Trophoblast cell (in vitro differentiated cells and primary cell): ENCODE measurements around the gene EMID1.

Experiments used
- DNase-seq, 2 donors: peaks; one replicate each; pipeline ENCODE4 v3.0.0-alpha.2; 2016
- H2AFZ ChIP-seq: 2 replicates; pipeline ENCODE4 v1.6.1; 2013; ENCODE audit warnings: low read length, moderate library complexity, mild to moderate bottlenecking; ENCODE audit not compliant: insufficient read depth, poor library complexity
- H2AK5ac ChIP-seq: 2 replicates; pipeline ENCODE4 v1.6.1; 2013; ENCODE audit warnings: mild to moderate bottlenecking, low read length
- H2BK120ac ChIP-seq: 2 replicates; pipeline ENCODE4 v1.6.1; 2013; ENCODE audit warnings: low read length, mild to moderate bottlenecking, moderate library complexity; ENCODE audit not compliant: insufficient read depth, poor library complexity
- H2BK12ac ChIP-seq: 2 replicates; pipeline ENCODE4 v1.6.1; 2013; ENCODE audit warnings: mild to moderate bottlenecking, low read length, moderate library complexity
- H2BK5ac ChIP-seq: 2 replicates; pipeline ENCODE4 v1.6.1; 2013; ENCODE audit warnings: low read length, low read depth, moderate library complexity, mild to moderate bottlenecking; ENCODE audit not compliant: poor library complexity
- H3K14ac ChIP-seq: 2 replicates; pipeline ENCODE4 v1.6.1; 2013; ENCODE audit warnings: mild to moderate bottlenecking, low read length
- H3K18ac ChIP-seq: 2 replicates; pipeline ENCODE4 v1.6.1; 2013; ENCODE audit warnings: mild to moderate bottlenecking, low read length
- H3K23ac ChIP-seq: 2 replicates; pipeline ENCODE4 v1.6.1; 2013; ENCODE audit warnings: low read length
- H3K27ac ChIP-seq: 2 replicates; pipeline ENCODE4 v1.5.1; 2013; ENCODE audit warnings: low read depth, mild to moderate bottlenecking, inconsistent platforms, low read length, moderate library complexity
- H3K27me3 ChIP-seq: 2 replicates; pipeline ENCODE4 v1.6.1; 2013; ENCODE audit warnings: inconsistent platforms, mild to moderate bottlenecking, low read length, moderate library complexity; ENCODE audit not compliant: insufficient read depth
- H3K36me3 ChIP-seq, 2 experiments: 1 replicate in 1 of 2; 2 replicates in 1 of 2; pipeline ENCODE4 v1.6.1; 2013; ENCODE audit warnings: low read length in 2 of 2, mild to moderate bottlenecking in 2 of 2, moderate library complexity in 1 of 2; ENCODE audit not compliant: insufficient read depth in 2 of 2, control insufficient read depth in 1 of 2
- H3K4ac ChIP-seq: 2 replicates; pipeline ENCODE4 v1.6.1; 2013; ENCODE audit warnings: low read depth, mild to moderate bottlenecking, low read length, moderate library complexity
- H3K4me1 ChIP-seq, 2 experiments: 1 replicate in 1 of 2; 2 replicates in 1 of 2; pipeline ENCODE4 v1.6.1; 2013; ENCODE audit warnings: low read length in 2 of 2, mild to moderate bottlenecking in 2 of 2, moderate library complexity in 1 of 2; ENCODE audit not compliant: insufficient read depth in 2 of 2, control insufficient read depth in 1 of 2
- H3K4me2 ChIP-seq: 2 replicates; pipeline ENCODE4 v1.6.1; 2013; ENCODE audit warnings: inconsistent platforms, mild to moderate bottlenecking, low read length, moderate library complexity
- H3K4me3 ChIP-seq: 2 replicates; pipeline ENCODE4 v1.5.1; 2013; ENCODE audit warnings: mild to moderate bottlenecking, low read depth, low read length, inconsistent platforms
- H3K79me1 ChIP-seq: one replicate; pipeline ENCODE4 v1.6.1; 2013; ENCODE audit warnings: low read length
- H3K79me2 ChIP-seq: 2 replicates; pipeline ENCODE4 v1.6.1; 2013; ENCODE audit warnings: low read length, mild to moderate bottlenecking; ENCODE audit not compliant: control insufficient read depth, insufficient read depth, poor library complexity
- H3K9ac ChIP-seq: 2 replicates; pipeline ENCODE4 v1.6.1; 2013; ENCODE audit warnings: mild to moderate bottlenecking, low read length
- H3K9me3 ChIP-seq: 2 replicates; pipeline ENCODE4 v1.6.1; 2013; ENCODE audit warnings: low read depth, mild to moderate bottlenecking, control low read depth, inconsistent platforms, low read length; ENCODE audit not compliant: insufficient read depth
- H4K12ac ChIP-seq: 2 replicates; pipeline ENCODE4 v1.6.1; 2013; ENCODE audit warnings: low read depth, mild to moderate bottlenecking, low read length, moderate library complexity
- H4K8ac ChIP-seq: 2 replicates; pipeline ENCODE4 v1.6.1; 2013; ENCODE audit warnings: low read depth, mild to moderate bottlenecking, low read length, moderate library complexity
- H4K91ac ChIP-seq: one replicate; pipeline ENCODE4 v1.6.1; 2013; ENCODE audit warnings: low read depth, mild to moderate bottlenecking, low read length, moderate library complexity
- WGBS: extraction: QIAGEN DNeasy Blood & Tissue Kit; methylation state at CpG from one replicate; pipeline ENCODE4 v1.1.7; 2013; ENCODE audit warnings: missing lambda C conversion rate; ENCODE audit not compliant: insufficient read length, insufficient coverage; ENCODE audit errors: extremely low coverage; 5-methylcytosine and 5-hydroxymethylcytosine counted together

EMID1 gene

GRCh38 chr22:29290061-29290460 lies 84.4 kb downstream of the EMID1 start:
- H3K9me3 ChIP-seq, result no peaks in the 10 kb centered on the region
- no peaks in the 10 kb centered on the region for H3K4me1 ChIP-seq
- no peak overlapping the region for H3K4me2 ChIP-seq
- no peak overlapping the region for H2AK5ac ChIP-seq
- H2BK120ac ChIP-seq, result no peak overlapping the region
- H2BK12ac ChIP-seq, result no peak overlapping the region
- H3K23ac ChIP-seq, result no peak overlapping the region
- no peak overlapping the region for H3K14ac ChIP-seq
- no peaks in the 10 kb centered on the region for H3K79me2 ChIP-seq
- H3K27me3 ChIP-seq, result no peaks in the 10 kb centered on the region
- no peak overlapping the region for H3K4ac ChIP-seq
- H3K18ac ChIP-seq, result no peak overlapping the region
- H3K4me3 ChIP-seq, result no peak overlapping the region
- no peak overlapping the region for H4K8ac ChIP-seq
- peaks cover 48 to 75% of the 10 kb centered on the region in 2 experiments for H3K36me3 ChIP-seq
- H2BK5ac ChIP-seq, result no peak overlapping the region
- H4K12ac ChIP-seq, result no peak overlapping the region
- H3K27ac ChIP-seq, result no peak overlapping the region
- WGBS, result no CpG with 5 or more reads among the region's 5 CpGs
- DNase-seq, result no peak
- H2AFZ ChIP-seq, result no peak overlapping the region
- no peak overlapping the region for H3K9ac ChIP-seq
- H4K91ac ChIP-seq, result no peak overlapping the region
- H3K79me1 ChIP-seq, result no peaks in the 10 kb centered on the region

GRCh38 chr22:29291215-29291614 lies 85.5 kb downstream of the EMID1 start:
- H3K4me1 ChIP-seq, result no peaks in the 10 kb centered on the region
- no CpG with 5 or more reads among the region's 7 CpGs for WGBS

GRCh38 chr22:29292379-29292778 lies 86.7 kb downstream of the EMID1 start:
- H3K4me3 ChIP-seq, result no peak overlapping the region
- H2AFZ ChIP-seq, result no peak overlapping the region

More at GRCh38 chr22:29291215-29291614, 85.5 kb downstream of the EMID1 start:
- H2BK12ac ChIP-seq, result no peak overlapping the region
- H3K4ac ChIP-seq, result no peak overlapping the region
- no peak overlapping the region for H4K8ac ChIP-seq
- H3K36me3 ChIP-seq, result peaks cover 45 to 76% of the 10 kb centered on the region in 2 experiments
- H4K12ac ChIP-seq, result no peak overlapping the region
- H3K18ac ChIP-seq, result no peak overlapping the region
- no peak overlapping the region for H3K27ac ChIP-seq
- no peaks in the 10 kb centered on the region for H3K79me1 ChIP-seq
- H2AFZ ChIP-seq, result no peak overlapping the region
- H3K79me2 ChIP-seq, result no peaks in the 10 kb centered on the region
- H3K14ac ChIP-seq, result no peak overlapping the region
- H2BK120ac ChIP-seq, result no peak overlapping the region
- H3K4me3 ChIP-seq, result no peak overlapping the region
- no peak overlapping the region for H4K91ac ChIP-seq
- no peak overlapping the region for H3K9ac ChIP-seq
- H2BK5ac ChIP-seq, result no peak overlapping the region
- H3K27me3 ChIP-seq, result no peaks in the 10 kb centered on the region
- H3K9me3 ChIP-seq, result no peaks in the 10 kb centered on the region
- no peak overlapping the region for H3K23ac ChIP-seq
- DNase-seq, result no peak
- no peak overlapping the region for H3K4me2 ChIP-seq
- H2AK5ac ChIP-seq, result no peak overlapping the region

GRCh38 chr22:29298641-29299040 lies 92.9 kb downstream of the EMID1 start:
- Histone ChIP-seq H4K91ac (no peak overlapping the region), H2BK5ac (no peak overlapping the region), H2AK5ac (no peak overlapping the region), H4K8ac (no peak overlapping the region), H3K9me3 (no peaks in the 10 kb centered on the region), H2BK120ac (no peak overlapping the region), H3K27me3 (no peaks in the 10 kb centered on the region), H3K18ac (no peak overlapping the region), H3K4me1 (no peaks in the 10 kb centered on the region), H3K23ac (no peak overlapping the region), H3K14ac (no peak overlapping the region), H3K4ac (no peak overlapping the region), H3K36me3 (peaks cover 60 to 71% of the 10 kb centered on the region in 2 experiments), H3K79me1 (no peaks in the 10 kb centered on the region), H3K9ac (no peak overlapping the region), H2BK12ac (no peak overlapping the region), H3K4me2 (no peak overlapping the region), H2AFZ (no peak overlapping the region), H3K4me3 (no peak overlapping the region), H4K12ac (no peak overlapping the region), H3K27ac (no peak overlapping the region), H3K79me2 (no peaks in the 10 kb centered on the region)
- DNase-seq, result no peak
- WGBS, result no CpG with 5 or more reads among the region's 8 CpGs

More at GRCh38 chr22:29292379-29292778, 86.7 kb downstream of the EMID1 start:
- H3K4me1 ChIP-seq, result no peaks in the 10 kb centered on the region
- H3K27ac ChIP-seq, result no peak overlapping the region
- no peak overlapping the region for H4K8ac ChIP-seq
- H3K27me3 ChIP-seq, result no peaks in the 10 kb centered on the region
- H3K14ac ChIP-seq, result no peak overlapping the region
- no peak overlapping the region for H3K9ac ChIP-seq
- H3K36me3 ChIP-seq, result peaks cover 46 to 78% of the 10 kb centered on the region in 2 experiments
- no peak overlapping the region for H3K4ac ChIP-seq
- H3K18ac ChIP-seq, result no peak overlapping the region
- H3K23ac ChIP-seq, result no peak overlapping the region
- no peak overlapping the region for H4K91ac ChIP-seq
- H3K4me2 ChIP-seq, result no peak overlapping the region
- H3K9me3 ChIP-seq, result no peaks in the 10 kb centered on the region
- H2BK5ac ChIP-seq, result no peak overlapping the region
- no peak overlapping the region for H2BK120ac ChIP-seq
- no peaks in the 10 kb centered on the region for H3K79me2 ChIP-seq
- H2AK5ac ChIP-seq, result no peak overlapping the region
- no peak overlapping the region for H2BK12ac ChIP-seq
- no peak overlapping the region for H4K12ac ChIP-seq
- no peaks in the 10 kb centered on the region for H3K79me1 ChIP-seq
- no peak for DNase-seq
